ENCODE measurements around the gene RCN2. TPM values are rescaled to one million over a fixed set of nuclear protein-coding genes. Genes with fewer than 3 reads are reported as not detected.

The RCN2 gene
- total RNA-seq, 2 donors from 2014 or later: 34.0 to 42.6 TPM

DNA sequence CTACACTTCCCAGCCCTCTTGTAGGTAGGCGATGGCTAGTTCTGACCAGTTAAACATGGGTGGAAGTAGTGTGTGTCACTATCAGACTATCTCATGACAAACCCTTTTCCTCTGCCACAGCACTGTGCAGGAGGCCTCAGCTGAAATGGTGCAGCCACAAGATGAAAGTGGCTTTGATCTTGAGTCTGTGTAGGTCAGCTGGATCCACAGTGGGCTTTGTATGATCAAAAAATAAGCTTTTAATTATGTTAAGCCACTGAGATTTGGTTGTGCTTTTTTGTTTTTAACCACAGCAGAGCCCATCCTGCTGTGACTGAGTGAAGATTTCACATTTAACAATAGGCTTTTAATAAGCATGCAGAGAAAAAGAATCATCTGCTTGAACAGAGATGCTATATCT lies 19.7 kb downstream of the RCN2 start:
- no peak overlapping the region for H3K4me3 ChIP-seq
- H3K4me1 ChIP-seq: no peaks in the 10 kb centered on the region
- DNase-seq: no peak
- H3K27me3 ChIP-seq: no peaks in the 10 kb centered on the region
- no peaks in the 10 kb centered on the region for H3K36me3 ChIP-seq
- intact Hi-C loops (cut with DNase I): no loop called here
- no peaks in the 10 kb centered on the region for H3K9me3 ChIP-seq
- no peak overlapping the region for H3K27ac ChIP-seq
- TF ChIP-seq, protein P1, sequence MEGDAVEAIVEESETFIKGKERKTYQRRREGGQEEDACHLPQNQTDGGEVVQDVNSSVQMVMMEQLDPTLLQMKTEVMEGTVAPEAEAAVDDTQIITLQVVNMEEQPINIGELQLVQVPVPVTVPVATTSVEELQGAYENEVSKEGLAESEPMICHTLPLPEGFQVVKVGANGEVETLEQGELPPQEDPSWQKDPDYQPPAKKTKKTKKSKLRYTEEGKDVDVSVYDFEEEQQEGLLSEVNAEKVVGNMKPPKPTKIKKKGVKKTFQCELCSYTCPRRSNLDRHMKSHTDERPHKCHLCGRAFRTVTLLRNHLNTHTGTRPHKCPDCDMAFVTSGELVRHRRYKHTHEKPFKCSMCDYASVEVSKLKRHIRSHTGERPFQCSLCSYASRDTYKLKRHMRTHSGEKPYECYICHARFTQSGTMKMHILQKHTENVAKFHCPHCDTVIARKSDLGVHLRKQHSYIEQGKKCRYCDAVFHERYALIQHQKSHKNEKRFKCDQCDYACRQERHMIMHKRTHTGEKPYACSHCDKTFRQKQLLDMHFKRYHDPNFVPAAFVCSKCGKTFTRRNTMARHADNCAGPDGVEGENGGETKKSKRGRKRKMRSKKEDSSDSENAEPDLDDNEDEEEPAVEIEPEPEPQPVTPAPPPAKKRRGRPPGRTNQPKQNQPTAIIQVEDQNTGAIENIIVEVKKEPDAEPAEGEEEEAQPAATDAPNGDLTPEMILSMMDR (IDR thresholded peaks at IDR 0.05): no peak
- no peak overlapping the region for H3K9ac ChIP-seq (ENCODE audit: low read depth in 2 of 2, low read length in 2 of 2)

DNA sequence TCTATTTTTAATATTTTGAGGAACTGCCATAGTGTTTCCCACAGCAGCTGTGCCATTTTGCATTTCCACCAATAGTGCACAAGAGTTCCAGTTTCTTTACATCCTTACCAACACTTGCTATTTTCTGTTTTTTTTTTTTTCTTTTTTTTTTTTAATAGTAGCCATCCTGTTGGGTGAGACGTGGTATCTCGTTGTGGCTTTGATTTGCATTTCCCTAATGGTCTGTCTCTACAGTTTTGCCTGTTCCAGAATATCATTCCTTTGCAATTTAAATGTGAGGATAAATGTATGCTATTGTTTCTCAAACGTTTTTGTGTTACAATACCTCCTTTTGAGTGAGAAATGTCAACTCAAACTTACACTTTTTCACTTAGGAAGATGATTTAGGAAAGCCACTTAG lies 22.4 kb downstream of the RCN2 start:
- no peak for DNase-seq
- Histone ChIP-seq H3K9ac (ENCODE audit: low read depth in 2 of 2, low read length in 2 of 2) (no peak overlapping the region), H3K9me3 (no peaks in the 10 kb centered on the region), H3K36me3 (no peaks in the 10 kb centered on the region), H3K4me1 (no peaks in the 10 kb centered on the region), H3K4me3 (no peak overlapping the region), H3K27ac (no peak overlapping the region), H3K27me3 (no peaks in the 10 kb centered on the region)
- TF ChIP-seq, protein P1 (IDR thresholded peaks at IDR 0.05): no peak
- intact Hi-C loops (cut with DNase I): no loop called here

DNA sequence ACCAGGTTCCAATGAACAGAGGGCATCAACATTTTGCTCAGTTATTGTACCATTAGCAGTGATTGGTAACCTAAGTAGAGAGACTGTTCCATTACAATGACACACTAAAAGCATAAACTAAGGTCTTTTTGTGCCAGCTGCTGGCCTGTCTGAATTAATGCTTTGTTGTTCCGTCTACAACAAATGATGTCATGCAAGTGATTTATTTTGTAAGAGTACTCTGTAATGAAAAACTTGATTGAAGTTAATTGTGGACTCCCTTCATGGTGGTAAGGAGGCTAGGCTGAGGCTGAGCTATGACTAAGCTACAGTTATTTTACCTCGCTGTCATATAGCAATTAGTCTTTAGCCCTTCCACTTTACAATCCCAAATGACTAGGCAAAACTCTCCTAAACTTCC lies 23.2 kb downstream of the RCN2 start:
- intact Hi-C loops (cut with DNase I): no loop called here
- TF ChIP-seq, protein P1 (IDR thresholded peaks at IDR 0.05): no peak
- H3K4me1 ChIP-seq: no peaks in the 10 kb centered on the region
- H3K36me3 ChIP-seq: no peaks in the 10 kb centered on the region
- no peak for DNase-seq
- H3K27me3 ChIP-seq: no peaks in the 10 kb centered on the region
- no peak overlapping the region for H3K27ac ChIP-seq
- no peak overlapping the region for H3K4me3 ChIP-seq
- no peak overlapping the region for H3K9ac ChIP-seq (ENCODE audit: low read depth in 2 of 2, low read length in 2 of 2)
- no peaks in the 10 kb centered on the region for H3K9me3 ChIP-seq

DNA sequence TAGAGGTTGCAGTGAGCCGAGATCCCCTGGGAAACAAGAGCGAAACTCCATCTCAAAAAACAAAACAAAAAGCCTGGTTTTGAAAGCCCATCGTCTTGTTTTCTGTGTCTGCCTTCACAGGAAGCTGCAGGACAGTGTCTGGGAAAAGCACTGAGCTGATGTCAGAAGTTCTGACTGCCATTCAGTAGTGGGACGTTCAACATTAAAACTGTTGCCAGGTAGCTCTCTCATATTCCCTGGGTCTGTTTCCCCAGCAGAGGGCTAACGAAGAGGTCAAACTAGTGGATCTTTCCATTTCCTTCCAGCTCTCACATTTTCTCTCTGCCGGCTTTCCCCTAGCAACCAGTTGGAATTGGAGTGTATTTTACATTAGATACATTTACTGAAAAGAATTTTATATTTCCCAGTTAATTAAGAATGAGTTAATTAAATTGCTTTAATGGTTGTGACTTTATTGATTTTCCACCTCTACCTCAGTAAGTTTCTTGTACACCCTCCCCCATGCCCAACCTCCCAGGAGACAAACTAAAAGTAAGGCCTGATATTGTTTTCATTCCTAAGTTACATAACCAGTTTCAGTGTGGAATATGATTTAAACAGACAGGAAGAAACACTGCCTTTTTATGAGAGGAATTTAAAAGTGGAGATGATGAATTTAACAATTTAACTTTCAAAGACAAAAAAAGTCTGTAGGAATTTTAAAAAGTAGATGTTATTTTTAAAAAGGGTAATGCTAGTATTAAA lies 29.9 kb downstream of the RCN2 start:
- TF ChIP-seq, protein P1 (IDR thresholded peaks at IDR 0.05): no peak
- H3K36me3 ChIP-seq: no peaks in the 10 kb centered on the region
- H3K4me3 ChIP-seq: no peak overlapping the region
- intact Hi-C loops (cut with DNase I): no loop called here
- H3K9me3 ChIP-seq: no peaks in the 10 kb centered on the region
- DNase-seq: no peak
- H3K4me1 ChIP-seq: no peaks in the 10 kb centered on the region
- H3K9ac ChIP-seq (ENCODE audit: low read depth in 2 of 2, low read length in 2 of 2): no peak overlapping the region
- H3K27me3 ChIP-seq: no peaks in the 10 kb centered on the region
- no peak overlapping the region for H3K27ac ChIP-seq

- Histone ChIP-seq H3K27me3 (no peaks in the 10 kb centered on the region), H3K9ac (ENCODE audit: low read depth in 2 of 2, low read length in 2 of 2) (no peak overlapping the region), H3K27ac (no peak overlapping the region), H3K36me3 (no peaks in the 10 kb centered on the region), H3K9me3 (no peaks in the 10 kb centered on the region), H3K4me3 (no peak overlapping the region), H3K4me1 (no peaks in the 10 kb centered on the region)
- TF ChIP-seq, protein P1 (IDR thresholded peaks at IDR 0.05): no peak
- DNase-seq: no peak
- intact Hi-C loops (cut with DNase I): no loop called here
Measured at GRCh38 chr15:76962337-76963013, 30.9 kb downstream of the RCN2 start.
